NCI-H1105 (cell line): ENCODE measurements around the gene TOLLIP.
A peak's percentile ranks its signal among the peaks of the same experiment; 100 is the strongest.

ENCODE experiments used
- DNase-seq: peaks from one replicate; lab custom pipeline; 2025; lab: John Stamatoyannopoulos, UW

Gene TOLLIP

DNA sequence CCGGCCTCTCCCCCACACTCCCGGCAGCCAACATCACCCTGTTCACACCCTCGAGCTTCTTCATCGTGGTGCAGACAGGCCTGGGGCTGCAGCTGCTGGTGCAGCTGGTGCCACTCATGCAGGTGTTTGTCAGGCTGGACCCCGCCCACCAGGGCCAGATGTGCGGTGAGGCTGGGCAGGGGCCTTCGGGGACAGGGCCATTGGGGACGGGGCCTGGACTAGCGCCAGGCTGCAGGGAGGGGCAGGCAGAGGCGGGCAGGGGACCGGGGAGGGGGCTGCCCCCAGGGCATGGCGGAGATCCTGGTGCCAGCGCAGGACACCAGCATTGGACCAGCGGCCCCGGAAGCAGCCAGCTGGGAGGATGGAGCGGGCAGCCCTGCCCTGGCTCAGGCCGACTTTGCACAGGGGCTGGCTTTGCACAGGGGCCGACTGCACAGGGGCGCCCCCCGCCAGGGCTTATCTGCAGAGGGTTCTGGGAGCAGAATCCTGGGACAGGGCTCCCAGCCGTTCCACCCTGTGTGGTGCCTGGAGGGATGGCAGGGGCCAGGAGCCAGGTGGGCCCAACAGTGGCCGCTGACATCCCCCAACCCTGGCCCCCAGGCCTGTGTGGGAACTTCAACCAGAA is 77.9 kb downstream of the TOLLIP start:
- peak; percentile 25 for DNase-seq

DNA sequence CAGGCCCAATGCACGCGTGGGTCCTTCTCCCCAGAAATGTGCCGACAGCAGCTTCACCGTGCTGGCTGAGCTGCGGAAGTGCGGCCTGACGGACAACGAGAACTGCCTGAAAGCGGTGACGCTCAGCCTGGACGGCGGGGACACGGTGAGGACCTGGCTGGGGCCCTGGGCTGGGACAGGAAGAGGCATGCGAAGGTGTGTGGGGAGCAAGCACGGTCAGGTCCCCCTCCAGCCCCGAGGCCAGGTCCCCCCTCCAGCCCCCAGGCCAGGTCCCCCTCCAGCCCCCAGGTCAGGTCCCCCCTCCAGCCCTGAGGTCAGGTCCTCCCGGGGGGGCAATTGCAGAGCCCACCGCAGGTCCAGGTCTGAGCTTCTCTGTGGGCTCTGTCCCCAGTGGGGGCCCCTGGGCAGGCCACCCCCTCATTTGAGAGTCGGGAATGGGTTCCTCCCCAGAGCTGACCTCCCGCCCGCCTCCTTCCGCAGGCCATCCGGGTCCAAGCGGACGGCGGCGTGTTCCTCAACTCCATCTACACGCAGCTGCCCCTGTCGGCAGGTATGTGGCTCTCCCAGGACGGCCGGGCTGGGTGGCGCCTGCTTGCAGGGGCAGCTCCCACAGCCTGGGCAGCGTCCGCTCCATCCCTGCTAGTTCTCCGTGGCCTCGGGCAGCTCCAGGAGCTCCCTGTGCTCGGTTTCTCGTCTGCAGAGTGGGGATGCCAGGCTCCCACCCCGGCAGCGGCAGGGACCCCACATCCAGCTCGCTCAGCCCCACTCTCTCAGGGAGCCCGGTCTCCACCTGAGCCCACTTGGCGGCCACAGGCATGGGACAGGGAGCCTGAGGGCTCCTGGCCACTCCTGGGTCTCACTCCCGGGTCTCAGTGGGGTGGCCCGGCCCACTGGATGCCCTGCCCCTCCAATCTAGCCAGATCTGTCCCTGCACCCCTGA is 78.7 kb downstream of the TOLLIP start:
- DNase-seq, result no peak

DNA sequence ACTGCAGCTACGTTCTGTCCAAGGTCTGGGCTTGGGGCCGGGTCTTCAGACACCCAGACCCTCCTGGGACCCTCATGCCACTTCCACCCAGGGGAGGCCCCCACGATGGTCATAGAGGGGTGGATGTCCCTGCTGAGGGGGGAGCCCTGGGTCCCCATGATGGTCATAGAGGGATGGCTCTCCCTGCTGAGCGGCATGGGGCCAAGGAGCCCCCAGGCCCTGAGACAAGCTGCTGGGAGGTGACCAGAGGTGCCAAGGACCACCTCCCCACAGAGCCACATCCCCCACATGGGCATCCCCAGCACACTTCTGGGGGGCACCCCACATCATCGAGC is 79.3 kb downstream of the TOLLIP start:
- DNase-seq, result no peak

DNA sequence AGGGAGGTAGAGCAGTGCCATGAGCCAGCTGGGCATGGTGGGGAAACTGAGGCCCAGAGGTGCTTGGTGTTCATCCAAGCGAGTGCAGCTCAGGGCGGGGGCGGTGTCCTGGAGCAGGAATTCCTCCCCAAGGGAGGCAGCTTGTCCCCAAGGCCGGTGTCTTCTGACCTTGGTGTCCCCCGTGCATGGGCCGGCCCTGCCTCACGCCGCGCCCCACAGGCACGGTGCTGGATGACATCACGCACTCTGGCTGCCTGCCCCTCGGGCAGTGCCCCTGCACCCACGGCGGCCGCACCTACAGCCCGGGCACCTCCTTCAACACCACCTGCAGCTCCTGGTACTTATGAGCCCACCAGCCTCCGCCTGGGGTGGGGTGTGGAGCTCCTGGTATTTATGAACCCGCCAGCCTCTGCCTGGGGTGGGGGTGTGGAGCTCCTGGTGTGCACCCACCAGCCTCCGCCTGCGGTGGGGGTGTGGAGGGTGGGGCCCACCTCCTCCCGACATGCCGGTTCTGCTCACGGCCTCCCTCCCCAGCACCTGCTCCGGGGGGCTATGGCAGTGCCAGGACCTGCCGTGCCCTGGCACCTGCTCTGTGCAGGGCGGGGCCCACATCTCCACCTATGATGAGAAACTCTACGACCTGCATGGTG is 79.8 kb downstream of the TOLLIP start:
- no peak for DNase-seq

DNA sequence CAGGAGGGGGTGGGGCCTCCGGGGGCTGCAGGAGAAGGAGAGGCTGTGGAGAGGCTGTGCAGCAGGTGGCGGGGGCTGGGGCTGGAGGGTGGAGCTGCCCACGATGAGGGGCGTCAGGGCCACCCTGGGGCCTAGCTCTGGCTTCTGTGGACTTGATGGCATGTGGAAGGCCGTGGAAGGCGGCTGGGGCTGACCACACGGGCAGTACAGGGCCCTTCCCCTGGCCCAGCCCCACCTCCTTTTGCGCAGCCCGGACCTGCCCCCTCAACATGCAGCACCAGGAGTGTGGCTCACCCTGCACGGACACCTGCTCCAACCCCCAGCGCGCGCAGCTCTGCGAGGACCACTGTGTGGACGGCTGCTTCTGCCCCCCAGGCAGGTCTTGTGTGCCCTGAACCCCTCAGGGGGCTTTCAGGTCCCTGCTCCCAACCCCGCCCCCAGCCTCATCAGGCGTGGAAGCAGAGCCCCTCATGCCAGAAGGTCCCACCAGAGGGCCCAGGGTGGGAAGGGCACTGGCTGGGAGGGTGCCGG is 80.4 kb downstream of the TOLLIP start:
- DNase-seq, result no peak

DNA sequence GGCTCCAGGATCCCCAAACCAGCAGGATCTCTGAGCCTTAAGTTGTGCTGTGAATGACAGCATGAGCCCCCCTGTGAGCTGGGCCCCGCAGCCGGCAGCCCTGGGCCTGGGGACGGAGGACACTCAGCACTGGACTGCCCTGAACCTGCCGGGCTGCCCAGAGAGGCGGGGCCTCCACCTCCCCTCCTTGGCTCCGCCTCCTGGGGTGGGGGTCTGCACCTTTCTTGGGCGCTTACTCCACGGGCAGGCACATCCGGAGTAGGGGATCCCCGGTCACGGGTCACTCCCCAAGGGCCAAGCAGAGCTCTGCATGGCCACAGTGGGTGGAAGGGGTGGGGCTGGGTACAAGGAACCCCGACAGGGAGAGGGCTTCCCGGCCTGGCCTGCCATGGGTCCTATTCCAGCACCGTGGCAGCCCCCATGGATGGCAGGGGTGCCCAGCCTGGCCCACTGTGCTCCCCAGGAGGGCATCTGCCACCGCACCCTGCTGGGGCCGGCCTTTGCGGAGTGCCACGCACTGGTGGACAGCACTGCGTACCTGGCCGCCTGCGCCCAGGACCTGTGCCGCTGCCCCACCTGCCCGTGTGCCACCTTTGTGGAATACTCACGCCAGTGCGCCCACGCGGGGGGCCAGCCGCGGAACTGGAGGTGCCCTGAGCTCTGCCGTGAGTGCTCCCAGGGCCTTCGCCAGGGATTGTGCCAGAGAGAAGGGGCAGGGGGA is 81.2 kb downstream of the TOLLIP start:
- DNase-seq, result no peak

DNA sequence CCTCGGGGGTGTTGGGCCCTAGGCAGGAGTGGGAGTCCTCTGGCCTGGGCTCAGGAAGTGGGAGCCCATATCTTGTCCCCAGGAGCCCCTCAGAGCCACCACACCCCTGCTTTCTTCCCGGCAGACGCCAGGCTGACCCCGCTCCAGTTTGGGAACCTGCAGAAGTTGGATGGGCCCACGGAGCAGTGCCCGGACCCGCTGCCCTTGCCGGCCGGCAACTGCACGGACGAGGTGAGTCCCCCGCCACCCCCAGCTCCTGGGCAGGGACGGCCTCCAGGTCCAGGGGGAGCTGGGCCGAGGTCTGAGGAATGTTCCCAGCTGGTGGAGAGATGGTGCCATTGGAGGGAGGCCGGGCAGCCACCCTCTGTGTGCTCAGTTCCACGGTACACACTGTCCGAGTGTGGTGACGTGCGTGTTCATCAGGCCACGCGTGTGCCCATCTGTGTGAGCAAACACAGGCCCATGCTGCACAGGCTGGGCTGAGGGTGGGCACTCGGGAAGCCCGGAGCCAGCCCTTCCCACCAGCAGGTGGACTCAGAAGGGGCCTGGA is 81.8 kb downstream of the TOLLIP start:
- no peak for DNase-seq

DNA sequence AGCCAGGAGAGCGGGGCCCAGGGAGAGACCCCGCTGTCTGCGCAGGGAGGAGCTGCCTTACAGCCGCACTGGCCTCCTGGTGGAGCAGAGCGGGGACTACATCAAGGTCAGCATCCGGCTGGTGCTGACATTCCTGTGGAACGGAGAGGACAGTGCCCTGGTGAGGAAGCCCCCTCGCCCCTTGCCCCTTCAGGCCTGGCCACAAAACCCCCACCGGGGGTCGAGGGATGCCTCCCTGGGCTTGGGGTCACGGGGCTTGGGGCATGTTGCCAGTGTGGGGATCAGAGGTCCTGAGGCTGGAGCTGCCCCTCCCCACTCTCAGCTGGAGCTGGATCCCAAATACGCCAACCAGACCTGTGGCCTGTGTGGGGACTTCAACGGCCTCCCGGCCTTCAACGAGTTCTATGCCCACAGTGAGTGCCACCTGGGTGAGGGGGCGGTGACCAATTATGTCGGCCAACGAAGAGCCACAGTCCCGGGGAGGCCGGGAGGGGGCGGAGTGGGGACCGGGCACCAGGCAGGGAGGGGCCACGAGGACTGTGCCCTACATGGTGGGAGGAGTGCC is 82.4 kb downstream of the TOLLIP start:
- no peak for DNase-seq

DNA sequence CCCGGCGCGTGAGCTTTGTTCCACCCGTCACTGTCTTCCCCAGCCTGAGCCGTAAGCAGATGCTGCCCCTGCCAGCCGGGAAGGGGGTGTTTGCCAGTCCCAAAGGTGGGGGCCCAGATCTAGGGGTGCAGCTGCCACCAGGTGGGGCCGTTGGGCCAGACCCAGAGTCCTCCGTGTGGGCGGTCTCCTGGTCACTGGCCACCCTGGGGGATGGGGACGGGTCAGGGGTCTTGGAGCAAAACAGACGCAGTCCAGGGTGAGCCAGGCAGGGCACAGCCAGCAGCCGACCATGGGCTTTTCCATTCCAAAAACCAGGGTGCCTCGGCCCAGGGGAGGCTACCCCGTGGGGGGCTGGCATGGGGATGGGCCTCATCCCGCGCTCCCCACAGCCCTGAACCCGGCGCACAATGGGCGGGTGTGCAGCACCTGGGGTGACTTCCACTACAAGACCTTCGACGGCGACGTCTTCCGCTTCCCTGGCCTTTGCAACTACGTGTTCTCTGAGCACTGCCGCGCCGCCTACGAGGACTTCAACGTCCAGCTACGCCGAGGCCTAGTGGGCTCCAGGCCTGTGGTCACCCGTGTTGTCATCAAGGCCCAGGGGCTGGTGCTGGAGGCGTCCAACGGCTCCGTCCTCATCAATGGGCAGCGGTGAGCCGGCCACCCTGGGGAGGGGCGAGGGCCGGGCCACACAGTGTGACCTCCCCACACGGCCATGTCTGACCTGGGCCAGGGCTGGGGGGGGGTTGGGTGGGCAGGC is 83.0 kb downstream of the TOLLIP start:
- DNase-seq, result no peak

DNA sequence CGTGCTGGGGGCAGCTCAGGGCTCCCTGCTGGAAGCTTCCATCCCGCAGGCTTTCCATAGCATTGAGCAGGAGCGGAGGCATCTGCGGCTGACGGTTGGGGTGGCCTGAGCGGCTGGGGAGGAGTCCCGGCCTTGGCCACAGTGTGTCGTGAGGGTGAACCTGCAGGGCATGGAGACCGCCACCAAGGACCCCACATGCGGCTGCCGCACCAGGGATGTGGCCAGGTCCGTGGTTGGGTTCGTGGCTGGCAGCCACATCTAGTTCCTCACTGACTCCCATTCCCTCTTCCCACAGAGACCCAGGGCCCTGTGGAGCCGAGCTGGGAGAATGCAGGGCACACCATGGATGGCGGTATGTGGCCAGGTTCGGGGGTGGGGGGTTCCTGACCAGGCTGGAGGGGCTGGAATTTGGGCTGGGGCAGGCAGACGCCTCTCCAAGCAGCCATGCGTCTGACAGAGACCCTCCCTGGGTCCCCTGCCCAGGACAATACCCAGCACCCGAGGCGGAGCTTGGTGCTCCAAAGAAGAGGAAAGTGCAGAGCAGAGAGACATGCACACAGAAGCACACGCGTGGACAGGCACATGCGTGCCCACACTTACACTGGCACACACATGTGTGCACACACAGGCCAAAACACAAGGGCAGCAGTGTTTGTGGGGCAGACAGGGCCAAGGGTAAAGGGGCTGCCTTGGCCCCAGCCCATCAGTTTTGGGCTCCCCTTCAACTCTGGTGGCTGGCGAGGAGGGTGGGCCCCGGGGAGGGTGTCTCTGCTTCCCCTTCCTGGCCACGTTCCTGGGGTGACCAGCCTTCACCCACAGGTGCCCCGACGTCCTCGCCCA is 83.8 kb downstream of the TOLLIP start:
- DNase-seq, result no peak

DNA sequence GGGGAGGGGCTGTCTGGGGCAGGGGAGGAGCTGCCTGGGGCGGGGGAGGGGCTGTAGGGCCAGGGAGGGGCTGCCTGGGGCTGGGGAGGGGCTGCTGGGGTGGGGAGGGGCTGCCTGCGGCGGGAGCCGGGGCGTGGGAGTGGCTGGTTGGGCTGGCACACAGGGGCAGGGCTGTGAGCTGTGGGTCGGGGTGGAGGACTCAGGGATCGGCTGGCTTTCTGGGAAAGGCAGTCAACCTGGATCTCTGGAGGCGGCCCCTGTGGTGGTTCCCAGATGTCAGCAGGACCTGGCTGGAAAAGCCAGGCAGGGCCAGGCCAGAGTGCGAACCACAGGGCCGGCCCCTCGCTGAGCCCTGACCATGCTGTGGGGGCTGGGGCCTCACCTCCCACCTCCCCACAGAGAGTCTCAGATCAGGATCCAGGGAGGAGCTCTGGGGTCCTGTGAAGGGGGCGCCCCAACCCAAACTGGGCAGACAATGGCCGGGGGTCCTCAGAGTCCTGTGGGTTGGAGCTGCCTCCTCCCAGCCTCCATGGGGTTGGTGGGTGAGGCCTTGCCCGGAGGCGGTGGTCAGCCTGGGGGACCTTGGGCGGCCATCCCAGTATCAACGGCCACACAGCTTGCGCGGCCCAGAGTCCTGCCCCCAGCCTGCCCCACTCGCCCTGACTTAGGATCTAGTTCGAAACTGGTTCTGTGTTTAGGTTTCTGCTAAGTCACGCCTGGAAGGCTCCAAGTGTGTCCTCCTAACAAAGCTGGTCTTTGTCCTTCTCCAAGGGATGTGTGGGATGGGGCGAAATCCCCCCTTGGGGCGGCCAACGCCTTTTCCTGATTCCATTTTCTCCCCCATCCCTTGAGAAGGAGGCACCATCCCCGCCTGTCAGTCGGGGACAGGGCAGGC is 84.7 kb downstream of the TOLLIP start:
- DNase-seq, result no peak
